HG03565 (cell line): Measurements from ENCODE around the gene SV2C.

ENCODE experiments used
- ATAC-seq: cut with Tn5 transposase; IDR thresholded peaks from one replicate; pipeline ENCODE4 v1.9.1; 2021; ENCODE audit warnings: mild to moderate bottlenecking, moderate library complexity; ENCODE audit not compliant: unreplicated experiment

SV2C gene

DNA sequence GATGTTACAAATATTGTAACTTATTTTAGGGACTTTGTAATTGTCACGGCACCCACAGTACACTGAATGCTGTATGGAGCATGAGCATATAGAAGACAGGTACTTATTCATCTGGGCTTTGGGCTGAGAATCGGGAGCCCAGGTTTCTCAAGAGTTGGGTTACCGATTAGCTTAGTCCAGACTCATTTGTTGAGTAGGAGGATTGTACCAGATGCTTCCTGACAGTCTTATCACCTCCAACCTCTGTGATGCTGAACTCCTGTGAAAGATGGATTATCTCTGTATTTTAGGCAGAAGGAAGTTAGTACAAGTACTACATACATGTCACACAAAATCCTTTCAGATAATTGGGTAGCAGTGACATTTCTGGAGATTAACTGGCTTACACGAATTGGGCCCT is 79.2 kb downstream of the SV2C start:
- ATAC-seq: no peak

DNA sequence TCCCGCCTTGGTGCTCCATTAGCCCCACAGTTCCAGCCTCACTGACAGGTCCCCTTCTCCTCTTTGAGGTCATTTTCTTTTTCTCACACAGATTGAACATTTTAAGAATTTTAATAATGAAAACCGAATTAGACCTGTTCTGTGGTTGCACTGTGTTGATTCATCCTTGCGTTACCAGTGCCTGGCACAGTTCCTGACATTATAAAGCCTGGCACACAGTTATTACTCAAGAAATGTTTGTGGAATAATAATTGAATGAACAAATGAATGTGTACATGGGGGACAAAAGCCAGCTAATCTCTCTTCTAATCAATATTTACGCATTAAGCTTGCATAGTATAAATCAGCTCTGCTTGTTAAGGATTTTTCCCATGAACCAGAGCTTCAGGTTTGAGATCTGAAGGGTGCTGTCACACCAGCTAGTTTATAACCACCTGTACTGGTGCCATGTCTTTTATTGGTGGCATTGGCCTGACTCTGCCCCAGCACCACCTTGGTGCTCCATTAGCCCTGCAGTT is 80.0 kb downstream of the SV2C start:
- ATAC-seq: no peak

DNA sequence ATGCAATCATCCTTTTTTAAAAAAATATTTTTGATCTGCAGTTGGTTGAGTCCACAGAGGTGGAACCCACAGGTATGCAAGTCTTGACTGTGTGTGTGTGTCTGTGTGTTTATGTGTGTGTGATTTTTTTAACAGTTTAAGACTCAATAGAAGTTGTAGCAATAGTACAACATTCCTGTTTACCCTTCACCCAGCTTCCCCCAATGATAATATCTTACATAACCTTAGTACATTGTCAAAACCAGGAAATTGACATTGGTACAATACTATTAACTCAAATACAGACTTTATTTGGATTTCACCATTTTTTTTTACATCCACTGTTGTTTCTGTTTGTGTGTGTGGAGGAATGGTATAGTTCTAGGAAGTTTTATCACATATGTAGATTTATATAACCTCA is 81.8 kb downstream of the SV2C start:
- no peak for ATAC-seq

DNA sequence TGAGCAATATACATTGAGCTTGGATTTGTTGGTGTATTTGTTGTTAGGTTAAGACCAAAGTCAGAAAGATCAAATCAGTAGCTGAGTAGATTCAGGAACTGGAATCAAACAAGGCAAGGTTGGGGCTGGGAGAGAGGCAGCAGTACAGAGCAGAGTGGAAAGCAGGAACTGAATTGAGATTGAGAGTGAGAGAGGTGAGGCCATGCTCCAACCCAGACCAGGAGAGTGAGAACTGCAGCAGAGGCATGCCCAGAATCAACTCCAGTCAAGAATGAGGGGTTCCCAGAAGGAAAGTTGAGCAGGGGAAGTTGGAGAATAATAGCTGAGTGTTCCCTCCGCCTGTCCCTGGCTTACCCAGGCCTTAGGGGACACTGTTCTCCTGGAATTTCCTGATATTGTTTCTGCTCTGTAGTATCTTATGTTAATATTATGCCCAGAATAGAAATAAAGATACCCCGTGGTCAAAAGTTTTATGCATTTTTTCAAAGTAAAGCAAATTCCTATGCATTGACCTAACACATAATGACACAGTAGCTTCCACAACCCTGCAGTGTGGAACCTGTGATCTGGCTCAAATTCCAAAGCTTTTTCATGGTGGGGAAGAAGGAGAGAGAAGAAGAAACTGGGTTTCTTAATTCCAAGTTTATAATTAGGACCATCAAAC is 82.7 kb downstream of the SV2C start:
- ATAC-seq: no peak

DNA sequence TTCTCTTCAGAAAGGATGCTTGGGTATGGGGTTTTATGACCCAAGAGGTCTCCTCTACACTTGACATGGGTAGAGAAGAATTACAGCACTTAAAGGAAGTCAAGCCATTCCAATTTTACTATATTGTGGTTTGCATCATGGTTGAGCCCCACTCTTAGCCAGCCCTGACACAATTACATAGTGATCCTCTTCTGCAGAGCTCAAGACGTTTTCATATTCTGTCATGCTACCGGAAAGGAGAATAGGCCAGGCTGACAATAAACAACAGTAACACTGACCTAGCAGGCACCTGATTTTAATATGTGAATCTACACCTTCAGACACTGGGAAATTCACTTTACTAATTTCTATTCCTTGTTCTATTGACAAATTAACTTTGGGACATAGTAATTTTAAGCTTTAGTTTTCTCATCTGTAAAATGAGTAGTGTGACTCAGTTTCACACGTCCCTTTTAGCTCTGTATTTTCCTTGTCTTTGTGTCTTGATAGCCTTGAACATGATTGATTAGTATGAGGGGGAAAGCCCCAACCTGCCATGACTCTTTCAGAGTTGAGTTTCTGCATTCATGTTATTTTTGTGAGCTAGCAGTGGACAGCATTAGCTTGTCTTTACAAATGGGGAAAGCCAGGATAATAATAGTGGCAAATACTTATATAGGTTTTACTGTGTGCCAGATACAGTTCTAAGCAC is 83.8 kb downstream of the SV2C start:
- no peak for ATAC-seq

DNA sequence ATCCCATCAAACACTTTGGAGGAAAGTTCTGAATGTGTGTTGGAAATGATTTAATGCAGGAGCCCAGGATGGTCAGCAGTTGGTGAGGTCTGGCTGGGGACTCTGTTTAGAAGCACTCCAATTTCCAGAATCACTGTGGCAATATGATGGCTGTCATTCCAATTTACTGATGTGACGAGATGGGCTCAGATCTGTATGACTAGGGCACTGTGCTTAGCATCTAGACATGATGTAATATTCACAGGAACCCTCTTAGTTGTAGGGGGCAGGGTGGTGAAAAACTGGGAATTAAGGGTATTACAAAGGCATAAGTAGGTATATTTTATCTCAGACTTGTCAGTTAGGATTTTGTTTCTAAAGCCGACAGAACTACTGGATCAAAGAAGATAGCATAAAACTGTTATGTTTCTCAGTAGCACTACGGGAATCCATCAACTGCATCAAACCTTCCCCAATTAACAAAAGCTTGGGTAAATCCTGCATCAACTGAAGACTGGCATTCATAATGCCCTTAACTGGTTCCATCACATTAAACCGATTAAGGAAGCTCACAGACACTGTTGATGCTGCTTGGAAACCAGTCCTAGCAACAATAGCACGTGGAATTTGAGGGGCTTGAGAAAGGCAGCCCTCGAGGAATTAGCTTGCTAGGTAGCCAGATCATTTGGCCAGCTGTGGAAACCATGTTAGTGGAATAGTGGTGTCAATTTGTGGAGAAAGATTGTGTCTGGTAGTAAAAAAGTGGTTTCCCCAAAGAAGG is 86.1 kb downstream of the SV2C start:
- ATAC-seq: no peak

DNA sequence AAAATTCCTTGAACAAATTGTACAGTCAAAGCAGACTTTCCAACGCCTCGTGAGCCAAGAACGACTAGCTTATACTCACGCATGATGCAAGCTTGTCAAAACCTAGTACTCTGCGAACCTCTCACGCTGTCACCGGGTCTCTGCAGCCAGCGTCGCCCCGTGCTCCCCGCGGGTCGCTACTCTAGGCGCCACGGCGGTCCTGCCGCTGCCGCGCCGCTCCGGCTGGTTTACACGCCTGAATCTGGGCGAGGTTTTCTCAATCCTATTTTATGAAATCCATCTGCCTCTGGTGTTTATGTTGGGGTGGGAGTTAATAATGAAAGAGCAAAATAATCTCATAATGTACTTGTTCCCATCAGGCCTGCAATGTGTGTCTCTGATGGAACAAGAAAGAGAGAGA is 90.9 kb downstream of the SV2C start:
- no peak for ATAC-seq

DNA sequence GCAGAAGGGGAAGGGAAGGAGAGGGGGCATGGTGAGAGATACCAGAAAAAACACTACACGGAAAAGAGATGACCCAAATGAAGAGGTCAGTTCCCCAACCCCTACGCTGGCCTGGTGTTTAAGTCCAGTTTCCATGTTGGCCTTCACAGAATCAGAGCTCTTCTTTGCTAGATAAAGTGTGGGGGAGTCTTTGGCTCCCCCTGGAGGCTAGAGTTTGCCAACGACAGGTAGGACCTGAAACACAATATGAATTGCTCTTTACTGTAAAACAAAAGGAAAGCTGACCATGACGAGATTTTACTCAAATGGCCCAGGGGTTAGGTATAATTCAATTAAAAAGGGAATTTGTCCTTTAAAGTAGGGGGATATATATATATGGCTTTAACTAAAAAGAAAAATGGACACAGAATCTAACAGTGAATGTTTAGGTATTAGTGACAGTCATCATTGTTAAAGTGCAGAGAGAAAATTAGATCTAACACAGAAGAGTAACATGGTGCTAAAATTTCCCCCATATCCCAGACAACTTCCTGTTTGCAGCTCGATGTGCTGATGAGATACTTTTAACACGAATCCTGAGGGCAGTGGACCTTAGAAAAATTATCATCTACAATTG is 92.0 kb downstream of the SV2C start:
- ATAC-seq: no peak

DNA sequence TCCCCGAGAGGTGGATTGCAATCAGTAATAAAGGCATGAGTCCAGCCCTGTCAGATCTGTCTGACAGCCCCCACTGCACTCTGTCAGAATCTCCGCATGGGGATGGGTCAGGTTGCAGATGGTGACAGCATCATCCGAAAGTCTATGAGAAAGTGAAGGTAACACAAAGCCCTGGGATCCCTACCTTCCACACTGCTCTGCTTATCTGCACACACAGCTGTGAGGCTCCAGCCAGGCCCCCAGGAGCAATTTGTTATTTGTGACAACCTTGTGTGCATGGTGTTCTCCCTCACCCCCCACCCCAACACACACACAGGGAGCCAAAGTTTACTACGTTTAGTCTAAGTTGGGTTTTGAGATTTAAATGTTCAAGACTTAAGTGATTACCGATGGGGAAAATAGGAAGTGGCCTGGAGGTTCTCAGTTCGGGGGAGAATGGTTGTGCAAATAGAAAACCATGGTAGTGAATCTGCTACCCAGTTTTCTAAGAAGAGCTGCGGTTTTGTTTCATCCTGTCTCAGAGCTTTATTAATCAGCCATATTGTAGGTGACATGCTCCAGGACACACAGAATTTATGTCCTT is 92.7 kb downstream of the SV2C start:
- ATAC-seq: peak; percentile 57

DNA sequence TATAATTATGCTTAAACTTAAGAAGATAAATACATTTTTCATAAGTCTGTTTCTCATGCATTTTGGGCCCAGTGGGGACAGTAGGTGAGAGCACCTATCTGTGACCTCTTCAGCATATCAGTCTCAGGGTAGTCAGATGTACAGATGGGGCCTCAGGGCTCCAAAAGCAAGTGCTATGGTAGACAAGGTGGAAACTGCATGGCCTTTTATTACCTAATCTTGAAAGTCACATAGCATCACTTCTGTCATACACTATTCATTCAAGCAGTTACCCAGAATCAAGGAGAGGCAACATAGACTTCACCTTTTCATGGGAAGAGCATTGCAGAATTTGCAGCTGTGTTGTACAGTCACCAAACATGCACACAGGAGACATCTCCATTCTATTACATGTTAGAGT is 94.8 kb downstream of the SV2C start:
- ATAC-seq: no peak

DNA sequence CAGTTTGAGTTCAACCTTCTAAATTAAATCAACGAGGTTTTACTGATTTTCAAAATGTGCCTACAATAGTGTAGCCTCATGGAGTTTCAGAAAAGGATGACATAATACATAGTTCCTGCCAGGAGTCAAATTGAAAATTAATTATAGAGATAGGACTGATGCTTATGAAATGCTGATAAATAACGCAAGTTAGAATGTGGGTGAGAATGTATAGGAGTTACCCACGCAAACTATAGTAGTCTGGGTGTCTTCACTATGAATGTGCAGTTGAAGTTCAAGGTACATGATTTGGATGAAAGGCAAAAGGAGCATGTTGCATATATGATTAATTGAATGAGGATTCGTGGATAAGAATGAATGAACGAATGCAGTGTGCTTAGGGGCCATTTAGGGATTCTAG is 95.7 kb downstream of the SV2C start:
- no peak for ATAC-seq

DNA sequence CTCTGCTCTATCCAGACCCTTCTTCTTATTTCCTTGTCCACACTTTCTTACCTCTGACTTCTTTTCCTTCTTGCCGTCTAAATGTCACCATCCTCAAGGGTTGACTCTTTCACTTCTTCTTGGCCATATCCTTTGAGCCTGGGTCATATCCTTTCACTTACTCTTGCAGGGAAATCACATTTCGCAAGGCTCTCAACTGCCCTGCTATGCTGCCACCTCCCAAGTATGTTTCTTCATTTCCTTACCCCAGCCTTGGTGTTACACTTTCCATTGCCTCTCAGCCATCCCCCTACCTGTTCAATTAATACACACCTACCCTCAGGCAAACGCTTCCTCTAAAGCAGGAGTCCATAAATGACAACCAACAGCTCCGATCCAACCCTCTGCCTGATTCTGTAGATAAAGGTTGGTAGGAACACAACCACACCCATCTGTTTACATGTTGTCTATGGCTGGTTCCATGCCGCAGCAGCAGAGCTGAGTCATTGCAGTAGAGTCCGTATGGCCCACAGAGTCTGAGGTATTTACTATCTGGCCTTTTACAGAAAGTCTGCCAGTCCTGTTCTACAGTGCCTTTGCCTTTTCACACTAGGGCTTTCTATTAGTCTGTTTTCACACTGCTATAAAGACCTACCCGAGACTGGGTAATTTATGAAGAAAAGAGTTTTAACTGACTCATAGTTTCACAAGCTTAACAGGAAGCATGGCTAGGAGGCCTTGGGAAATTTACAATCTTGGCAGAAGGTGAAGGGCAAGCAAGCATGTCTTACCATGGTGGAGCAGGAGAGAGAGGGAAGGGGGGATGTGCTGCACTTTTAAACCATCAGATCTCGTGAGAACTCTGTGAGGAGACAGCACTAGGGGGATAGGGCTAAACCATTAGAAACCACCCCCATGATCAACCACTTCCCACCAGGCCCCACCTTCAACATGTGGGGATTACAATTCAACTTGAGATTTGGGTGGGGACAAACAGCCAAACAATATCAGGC is 97.9 kb downstream of the SV2C start:
- ATAC-seq: peak; percentile 81

DNA sequence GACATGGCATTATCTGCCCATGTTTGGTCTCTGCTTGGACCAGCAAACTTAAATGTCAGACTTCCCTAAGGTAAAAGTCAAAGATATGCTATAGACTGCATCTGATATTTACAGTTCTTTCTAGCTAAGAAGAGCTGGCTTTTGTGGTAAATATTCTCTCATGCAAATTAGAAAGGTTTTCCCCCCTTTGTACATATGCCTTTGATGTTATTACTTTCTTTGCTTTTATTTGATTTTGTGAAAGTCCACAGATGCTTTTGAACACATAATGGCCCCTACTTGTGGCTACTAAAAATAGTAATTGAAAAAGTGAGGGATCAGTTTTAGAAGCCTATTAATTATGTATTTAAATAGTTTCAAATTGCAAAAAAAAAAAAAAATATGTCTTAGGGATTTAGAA is 104.2 kb downstream of the SV2C start:
- no peak for ATAC-seq

DNA sequence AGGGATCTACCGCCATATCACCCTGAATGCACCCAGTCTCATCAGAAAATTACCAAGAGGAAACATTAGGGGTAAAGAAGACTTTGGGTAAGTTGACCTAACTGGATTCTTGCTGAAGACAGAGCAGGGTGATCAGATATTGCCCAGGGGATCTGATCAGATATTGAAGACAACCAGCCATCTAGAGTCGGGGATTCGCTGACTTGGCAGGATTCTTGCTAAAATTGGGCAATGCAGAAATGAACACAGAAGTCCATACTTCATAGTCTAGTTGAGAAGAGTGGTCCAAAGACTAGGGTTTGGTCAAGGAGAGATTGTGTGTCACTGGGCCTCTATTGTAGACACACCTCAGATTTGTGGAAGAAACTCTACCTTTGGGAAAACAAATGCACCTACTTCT is 107.2 kb downstream of the SV2C start:
- ATAC-seq: no peak

DNA sequence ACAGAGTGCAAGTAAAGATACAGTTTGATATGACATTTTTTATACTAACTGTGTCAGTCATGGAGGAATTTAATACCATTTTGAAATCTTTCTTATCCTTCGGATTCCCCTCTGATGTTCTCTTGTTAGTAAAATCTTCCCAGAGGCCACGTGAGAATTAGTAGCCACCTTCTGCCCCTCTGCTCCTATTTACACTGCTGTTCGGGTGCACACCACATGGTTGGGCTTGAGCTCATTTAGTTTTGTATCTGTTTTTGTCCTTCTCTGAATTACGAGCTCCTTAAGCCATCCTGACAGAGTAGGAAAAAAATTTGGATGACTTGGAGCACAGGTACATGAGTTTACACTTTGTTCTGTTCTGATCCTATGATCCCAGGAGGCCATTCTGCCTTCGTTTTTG is 109.7 kb downstream of the SV2C start:
- ATAC-seq: no peak

DNA sequence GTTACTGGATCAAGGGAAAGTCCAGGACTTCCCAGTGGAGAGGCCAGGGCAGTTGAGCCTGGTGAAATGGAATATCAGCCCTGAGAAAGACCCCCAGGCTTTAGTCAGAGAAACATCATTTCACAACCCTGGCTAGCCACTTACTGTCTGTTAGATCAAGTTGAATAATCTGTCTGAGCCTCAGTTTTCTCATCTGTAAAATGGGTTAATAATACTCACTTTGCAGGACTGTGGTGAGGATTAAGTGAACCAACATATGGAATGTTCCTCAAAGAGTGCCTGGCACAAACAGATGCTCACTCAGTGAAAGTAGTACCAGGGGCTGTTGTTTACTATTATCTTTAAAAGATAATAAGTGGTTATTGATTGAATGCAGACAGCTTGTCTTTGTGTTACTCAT is 110.5 kb downstream of the SV2C start:
- no peak for ATAC-seq

DNA sequence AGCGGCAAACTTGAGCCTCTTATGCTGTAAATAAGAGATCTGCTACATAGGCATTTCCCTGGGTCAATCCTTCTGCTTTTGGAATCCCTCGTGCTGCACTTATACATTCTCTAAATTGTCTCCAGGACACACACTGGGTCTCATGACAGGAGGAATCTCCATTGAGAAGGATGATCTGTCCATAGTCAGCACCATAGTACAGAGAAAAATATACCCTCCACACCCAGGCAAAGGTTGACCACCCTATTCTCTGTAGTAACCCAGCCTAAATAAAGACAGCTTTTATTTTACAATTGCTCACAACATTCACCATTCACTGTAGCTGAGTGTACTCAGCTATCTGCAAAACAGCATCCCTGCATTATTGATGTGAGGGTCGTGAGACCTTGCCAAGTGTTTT is 111.2 kb downstream of the SV2C start:
- no peak for ATAC-seq

DNA sequence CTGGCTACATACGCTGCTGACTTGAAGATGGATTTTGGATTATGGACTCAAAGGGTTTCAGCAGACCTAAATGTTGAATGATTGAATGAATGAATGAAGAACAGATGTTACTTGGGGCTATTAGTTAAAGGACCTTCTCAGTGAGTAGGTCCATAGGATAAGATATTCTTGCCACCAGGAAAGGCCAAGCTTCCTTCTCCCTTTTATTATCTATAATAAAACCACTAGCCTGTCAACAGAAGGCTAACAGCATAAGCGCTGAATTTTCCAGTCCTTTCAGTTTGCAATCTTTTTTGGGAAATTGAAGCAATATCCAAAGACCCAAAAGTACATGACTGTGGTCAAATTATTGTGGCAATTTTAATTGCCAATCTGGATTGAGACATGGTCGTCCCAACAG is 113.3 kb downstream of the SV2C start:
- no peak for ATAC-seq

DNA sequence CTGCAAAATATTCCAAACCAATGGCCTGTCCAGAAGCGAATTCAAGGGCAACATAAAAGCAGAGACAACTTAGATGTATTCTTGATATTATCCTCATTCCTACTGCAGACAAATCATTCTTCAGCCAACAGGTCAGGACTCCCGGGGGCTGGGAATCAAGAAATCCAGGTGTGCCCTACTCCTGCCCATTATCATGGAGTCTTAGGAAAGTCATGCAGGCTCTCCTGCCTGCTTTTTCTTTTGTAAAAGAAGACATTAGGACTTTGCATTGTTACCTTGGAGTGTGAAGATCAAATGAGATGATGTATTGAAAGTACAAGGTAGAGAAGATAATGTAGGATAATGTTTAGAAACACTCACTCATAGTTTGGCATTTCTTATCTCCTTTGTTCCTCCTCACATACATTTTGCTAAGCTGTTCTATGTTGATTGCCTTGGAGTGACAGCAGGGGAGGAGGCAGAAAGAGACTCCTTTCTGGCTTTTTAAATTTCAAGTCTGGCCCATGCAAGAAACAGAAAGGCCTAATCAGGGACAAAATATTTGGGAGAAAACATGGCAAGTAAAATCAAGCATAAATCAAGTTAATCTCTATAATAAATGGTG is 113.8 kb downstream of the SV2C start:
- ATAC-seq: no peak

DNA sequence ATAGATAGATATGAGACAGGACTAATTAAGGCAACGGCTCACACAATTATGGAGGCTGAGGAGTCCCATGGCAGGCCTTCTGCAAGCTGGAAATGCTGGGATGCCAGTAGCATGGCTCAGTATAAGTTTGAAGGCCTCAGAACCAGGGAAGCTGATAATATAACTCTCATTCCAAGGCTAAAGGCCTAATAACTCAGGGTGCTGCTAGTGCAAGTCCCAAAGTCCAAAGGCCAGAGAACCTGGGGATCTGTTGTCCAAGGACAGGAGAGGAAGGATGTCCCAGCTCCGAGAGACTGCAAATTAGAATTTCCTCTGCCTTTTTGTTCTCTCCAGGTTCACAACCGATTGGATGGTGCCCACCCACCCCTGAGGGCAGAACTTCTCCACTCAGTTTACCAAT is 114.5 kb downstream of the SV2C start:
- ATAC-seq: no peak
